K562 (cell line): Measurements from ENCODE around the gene ACAD10. TPM values are rescaled to one million over a fixed set of nuclear protein-coding genes. Genes with fewer than 3 reads are reported as not detected.

ENCODE experiments used
- BACH1 ChIP-seq: fragments of 200-800 bp; sonication (Bioruptor generic); IDR thresholded peaks from 2 replicates; pipeline ENCODE4 v1.6.1; 2016; ENCODE audit warnings: missing genetic modification characterization, missing compliant biosample characterization
- CC2D1A ChIP-seq: fragments of 450-650 bp; IDR thresholded peaks from 2 replicates; pipeline ENCODE4 v1.6.1; 2017; ENCODE audit warnings: mild to moderate bottlenecking
- GABPA ChIP-seq: fragments of 200-800 bp; sonication (Bioruptor generic); conservative IDR thresholded peaks from 2 replicates; pipeline ENCODE4 v1.6.1; 2016; ENCODE audit warnings: low read depth, missing genetic modification characterization, missing compliant biosample characterization
- HDAC2 ChIP-seq: fragments of 450-650 bp; IDR thresholded peaks from 2 replicates; pipeline ENCODE4 v1.6.1; 2016; ENCODE audit warnings: mild to moderate bottlenecking
- HMGN3 ChIP-seq: IDR thresholded peaks from 2 replicates; pipeline ENCODE4 v1.6.1; 2011; ENCODE audit warnings: borderline replicate concordance, low read depth, mild to moderate bottlenecking, mixed read lengths, low read length; ENCODE audit not compliant: insufficient read length; ENCODE audit errors: extremely low read depth
- KLF16 ChIP-seq: IDR thresholded peaks from 2 replicates; pipeline ENCODE4 v1.6.1; 2016; ENCODE audit warnings: antibody characterized with exemption
- LEF1 ChIP-seq: fragments of 450-650 bp; IDR thresholded peaks from 2 replicates; pipeline ENCODE4 v1.6.1; 2016; ENCODE audit warnings: mild to moderate bottlenecking
- NR2C1 ChIP-seq, 2 experiments: fragments of 450-650 bp; IDR thresholded peaks; 2 replicates each; pipeline ENCODE4 v1.6.1; 2017; ENCODE audit warnings: mild to moderate bottlenecking in 2 of 2, antibody characterized with exemption in 1 of 2, inconsistent platforms in 1 of 2, missing compliant biosample characterization in 1 of 2, missing genetic modification characterization in 1 of 2
- SREBF1 ChIP-seq: fragments of 150-350 bp; IDR thresholded peaks from 2 replicates; pipeline ENCODE4 v1.6.1; 2014; ENCODE audit warnings: antibody characterized with exemption, low read depth, low read length, borderline replicate concordance
- polyA plus RNA-seq, 8 experiments: library from polyadenylated mRNA; depleted of rRNA in 4 of 8; stranded (reverse) in 5 of 8; unstranded in 3 of 8; fragments of >200 nt; fragmentation: Nextera tagmentation in 2 of 8; fragmentation: Illumina TruSeq in 1 of 8; extraction: Ambion mirVana in 2 of 8; extraction: Trizol in 1 of 8; gene quantifications; 2 replicates each; pipeline versions ENCODE4 v1.2.1 to v1.2.3, GENCODE V29; 2011 to 2014; ENCODE audit warnings: inconsistent platforms in 1 of 8, missing spikeins in 1 of 8
- total RNA-seq, 7 experiments: library from RNA; depleted of rRNA in 6 of 7; stranded (reverse); fragments of >200 nt in 6 of 7; fragmentation: Illumina TruSeq in 2 of 7; extraction: Trizol in 2 of 7; gene quantifications; 2 replicates each; pipeline versions ENCODE4 v1.2.1 to v1.2.3, GENCODE V29; 2011 to 2021; ENCODE audit warnings: low replicate concordance in 1 of 7
- TF ChIP-seq, protein P1 (sequence below), 2 experiments: fragments of 450-650 bp in 1 of 2; sonication (generic) in 1 of 2; formaldehyde crosslinking in 1 of 2; IDR thresholded peaks; 2 replicates each; pipeline versions ENCODE4 v1.7.1 to v1.9.0; 2016 to 2022; ENCODE audit warnings: inconsistent platforms in 1 of 2, mild to moderate bottlenecking in 1 of 2, missing genetic modification reagents in 1 of 2
- TF ChIP-seq, protein P2 (sequence below): sonication (generic); formaldehyde crosslinking; IDR thresholded peaks from 2 replicates; pipeline ENCODE4 v1.8.0; 2022; ENCODE audit warnings: missing genetic modification reagents, mild to moderate bottlenecking, borderline replicate concordance
- TF ChIP-seq, protein P3 (sequence below): fragments of 450-650 bp; IDR thresholded peaks from 2 replicates; pipeline ENCODE4 v1.6.1; 2016; ENCODE audit warnings: antibody characterized with exemption

Gene ACAD10
- total and polyA plus RNA-seq, 9 of the 15 experiments (the other 6 are each of a cell fraction or from before 2014, with no cell fraction given) = 2.3 to 19.2 (median 12.0) TPM

DNA sequence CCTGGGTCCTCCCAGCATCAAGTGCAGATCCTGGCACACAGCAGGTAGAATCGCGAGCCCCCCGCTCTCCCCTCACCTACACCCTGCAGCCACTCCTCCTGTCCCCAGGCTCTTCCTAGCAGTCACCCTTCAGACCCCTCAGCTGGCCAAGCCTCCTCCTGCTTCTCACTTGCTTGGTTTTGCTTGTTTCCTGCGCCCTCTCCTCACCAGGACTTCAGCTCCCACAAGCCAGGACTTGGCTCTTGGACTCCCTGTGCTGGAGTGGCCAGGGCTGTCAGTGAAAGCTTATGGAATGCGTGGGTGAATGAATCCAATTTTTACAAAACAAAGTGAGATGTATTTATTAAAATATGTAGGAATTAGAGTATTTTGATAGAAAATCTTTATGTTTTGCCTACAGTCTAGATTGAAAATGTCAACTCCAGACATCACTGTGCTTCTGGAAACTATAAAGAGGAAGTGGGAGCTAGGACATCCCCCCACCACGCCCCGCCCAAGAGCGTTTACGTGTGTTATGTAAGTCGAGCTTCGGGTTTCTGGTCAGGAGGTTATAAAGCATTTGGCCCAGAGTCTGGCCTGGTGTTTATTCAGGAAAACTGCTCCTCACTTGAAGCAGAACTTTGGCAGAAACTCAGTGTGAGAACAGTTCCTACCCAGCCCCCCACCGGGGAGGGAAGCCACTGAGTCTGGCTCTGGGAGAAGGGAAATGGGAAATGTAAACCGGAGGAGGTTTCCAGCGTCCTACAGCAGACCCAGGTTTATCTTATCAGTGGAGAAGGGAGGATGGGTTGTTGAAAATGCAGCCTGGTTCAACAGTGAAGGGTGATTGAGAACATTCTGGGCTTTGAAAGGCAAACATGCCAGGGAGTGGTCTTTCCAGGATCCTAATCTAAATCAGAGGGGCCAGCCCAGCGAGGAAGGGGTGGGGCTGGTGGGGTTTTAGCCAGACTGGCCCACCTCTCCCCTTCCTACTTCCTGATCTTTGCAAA, 89.6 kb downstream of the ACAD10 start (continued):
- TF ChIP-seq, protein P1, sequence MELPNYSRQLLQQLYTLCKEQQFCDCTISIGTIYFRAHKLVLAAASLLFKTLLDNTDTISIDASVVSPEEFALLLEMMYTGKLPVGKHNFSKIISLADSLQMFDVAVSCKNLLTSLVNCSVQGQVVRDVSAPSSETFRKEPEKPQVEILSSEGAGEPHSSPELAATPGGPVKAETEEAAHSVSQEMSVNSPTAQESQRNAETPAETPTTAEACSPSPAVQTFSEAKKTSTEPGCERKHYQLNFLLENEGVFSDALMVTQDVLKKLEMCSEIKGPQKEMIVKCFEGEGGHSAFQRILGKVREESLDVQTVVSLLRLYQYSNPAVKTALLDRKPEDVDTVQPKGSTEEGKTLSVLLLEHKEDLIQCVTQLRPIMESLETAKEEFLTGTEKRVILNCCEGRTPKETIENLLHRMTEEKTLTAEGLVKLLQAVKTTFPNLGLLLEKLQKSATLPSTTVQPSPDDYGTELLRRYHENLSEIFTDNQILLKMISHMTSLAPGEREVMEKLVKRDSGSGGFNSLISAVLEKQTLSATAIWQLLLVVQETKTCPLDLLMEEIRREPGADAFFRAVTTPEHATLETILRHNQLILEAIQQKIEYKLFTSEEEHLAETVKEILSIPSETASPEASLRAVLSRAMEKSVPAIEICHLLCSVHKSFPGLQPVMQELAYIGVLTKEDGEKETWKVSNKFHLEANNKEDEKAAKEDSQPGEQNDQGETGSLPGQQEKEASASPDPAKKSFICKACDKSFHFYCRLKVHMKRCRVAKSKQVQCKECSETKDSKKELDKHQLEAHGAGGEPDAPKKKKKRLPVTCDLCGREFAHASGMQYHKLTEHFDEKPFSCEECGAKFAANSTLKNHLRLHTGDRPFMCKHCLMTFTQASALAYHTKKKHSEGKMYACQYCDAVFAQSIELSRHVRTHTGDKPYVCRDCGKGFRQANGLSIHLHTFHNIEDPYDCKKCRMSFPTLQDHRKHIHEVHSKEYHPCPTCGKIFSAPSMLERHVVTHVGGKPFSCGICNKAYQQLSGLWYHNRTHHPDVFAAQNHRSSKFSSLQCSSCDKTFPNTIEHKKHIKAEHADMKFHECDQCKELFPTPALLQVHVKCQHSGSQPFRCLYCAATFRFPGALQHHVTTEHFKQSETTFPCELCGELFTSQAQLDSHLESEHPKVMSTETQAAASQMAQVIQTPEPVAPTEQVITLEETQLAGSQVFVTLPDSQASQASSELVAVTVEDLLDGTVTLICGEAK (IDR thresholded peaks at IDR 0.05) = peak; percentile 69
- TF ChIP-seq, protein P1 (CRISPR knock-in tag; IDR thresholded peaks at IDR 0.05) = no peak
- TF ChIP-seq, protein P2, sequence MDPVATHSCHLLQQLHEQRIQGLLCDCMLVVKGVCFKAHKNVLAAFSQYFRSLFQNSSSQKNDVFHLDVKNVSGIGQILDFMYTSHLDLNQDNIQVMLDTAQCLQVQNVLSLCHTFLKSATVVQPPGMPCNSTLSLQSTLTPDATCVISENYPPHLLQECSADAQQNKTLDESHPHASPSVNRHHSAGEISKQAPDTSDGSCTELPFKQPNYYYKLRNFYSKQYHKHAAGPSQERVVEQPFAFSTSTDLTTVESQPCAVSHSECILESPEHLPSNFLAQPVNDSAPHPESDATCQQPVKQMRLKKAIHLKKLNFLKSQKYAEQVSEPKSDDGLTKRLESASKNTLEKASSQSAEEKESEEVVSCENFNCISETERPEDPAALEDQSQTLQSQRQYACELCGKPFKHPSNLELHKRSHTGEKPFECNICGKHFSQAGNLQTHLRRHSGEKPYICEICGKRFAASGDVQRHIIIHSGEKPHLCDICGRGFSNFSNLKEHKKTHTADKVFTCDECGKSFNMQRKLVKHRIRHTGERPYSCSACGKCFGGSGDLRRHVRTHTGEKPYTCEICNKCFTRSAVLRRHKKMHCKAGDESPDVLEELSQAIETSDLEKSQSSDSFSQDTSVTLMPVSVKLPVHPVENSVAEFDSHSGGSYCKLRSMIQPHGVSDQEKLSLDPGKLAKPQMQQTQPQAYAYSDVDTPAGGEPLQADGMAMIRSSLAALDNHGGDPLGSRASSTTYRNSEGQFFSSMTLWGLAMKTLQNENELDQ (CRISPR knock-in tag) = no peak
- TF ChIP-seq HDAC2 (peak; percentile 75; the same call in 1 of the 2 replicates), KLF16 (peak; percentile 18; the same call in 1 of the 2 replicates), GABPA (tag) (peak; percentile 44; the same call in 1 of the 2 replicates), HMGN3 (no peak), NR2C1 (IDR thresholded peaks at IDR 0.05) (no peak; the same call in 1 of the 2 replicates), NR2C1 (tag; IDR thresholded peaks at IDR 0.05) (peak; percentile 25; the same call in 1 of the 2 replicates), LEF1 (peak; percentile 87), BACH1 (tag) (peak; percentile 63; the same call in 1 of the 2 replicates), CC2D1A (no peak), SREBF1 (no peak)
- TF ChIP-seq, protein P3, sequence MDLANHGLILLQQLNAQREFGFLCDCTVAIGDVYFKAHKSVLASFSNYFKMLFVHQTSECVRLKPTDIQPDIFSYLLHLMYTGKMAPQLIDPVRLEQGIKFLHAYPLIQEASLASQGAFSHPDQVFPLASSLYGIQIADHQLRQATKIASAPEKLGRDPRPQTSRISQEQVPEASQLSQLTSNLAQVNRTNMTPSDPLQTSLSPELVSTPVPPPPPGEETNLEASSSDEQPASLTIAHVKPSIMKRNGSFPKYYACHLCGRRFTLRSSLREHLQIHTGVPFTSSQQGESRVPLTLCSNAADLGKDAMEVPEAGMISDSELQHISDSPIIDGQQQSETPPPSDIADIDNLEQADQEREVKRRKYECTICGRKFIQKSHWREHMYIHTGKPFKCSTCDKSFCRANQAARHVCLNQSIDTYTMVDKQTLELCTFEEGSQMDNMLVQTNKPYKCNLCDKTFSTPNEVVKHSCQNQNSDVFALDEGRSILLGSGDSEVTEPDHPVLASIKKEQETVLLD = 0 out of 2 replicates have a peak, but pooled peaks have one; percentile 70
